ENCODE data around the gene COPZ2.
A peak's percentile ranks its signal among the peaks of the same experiment; 100 is the strongest.

Gene COPZ2

DNA sequence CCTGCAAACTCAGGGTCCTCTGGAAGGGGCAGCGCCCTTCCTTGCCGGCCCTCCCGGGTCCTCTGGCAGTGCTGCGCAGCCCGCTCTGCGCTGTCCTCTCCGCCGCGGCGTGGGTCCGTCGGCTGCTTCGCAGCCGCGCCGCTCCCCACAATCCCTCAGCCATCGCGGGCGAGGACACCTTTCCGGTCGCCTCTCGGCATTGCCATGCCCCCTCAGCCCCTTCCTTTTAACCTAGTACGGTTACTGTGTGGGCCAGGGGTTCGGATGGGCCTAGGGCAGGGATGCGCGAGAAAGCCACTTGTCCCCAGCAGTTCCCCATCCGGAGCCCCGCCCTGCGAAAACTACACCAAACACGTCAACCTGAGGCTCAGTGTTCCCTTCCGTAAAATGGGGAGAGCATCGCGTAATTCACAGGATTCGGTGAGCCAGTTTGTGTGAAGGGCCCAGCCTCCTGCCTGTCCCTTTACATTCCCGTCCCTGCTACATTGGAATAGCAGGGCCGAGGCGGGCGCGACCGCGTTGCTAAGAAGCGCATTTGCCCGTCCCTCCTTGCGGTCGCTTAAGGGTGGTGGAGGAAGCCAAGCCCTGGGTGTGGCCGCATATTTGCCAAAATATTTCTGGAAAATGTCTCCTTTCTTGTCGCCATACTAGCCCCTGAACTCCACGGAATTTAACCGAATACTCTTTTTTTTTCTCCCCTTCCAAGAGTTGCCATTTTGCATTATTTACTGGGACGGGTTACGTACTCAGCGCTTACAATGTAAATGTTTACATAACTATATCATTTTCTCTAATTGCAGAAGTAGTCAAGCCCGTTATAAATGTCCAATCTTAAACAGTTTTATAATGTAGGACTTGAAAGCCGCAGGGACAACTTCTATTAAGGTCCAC lies 13.2 kb downstream of the COPZ2 start (continued):
- TF ChIP-seq, protein P1, sequence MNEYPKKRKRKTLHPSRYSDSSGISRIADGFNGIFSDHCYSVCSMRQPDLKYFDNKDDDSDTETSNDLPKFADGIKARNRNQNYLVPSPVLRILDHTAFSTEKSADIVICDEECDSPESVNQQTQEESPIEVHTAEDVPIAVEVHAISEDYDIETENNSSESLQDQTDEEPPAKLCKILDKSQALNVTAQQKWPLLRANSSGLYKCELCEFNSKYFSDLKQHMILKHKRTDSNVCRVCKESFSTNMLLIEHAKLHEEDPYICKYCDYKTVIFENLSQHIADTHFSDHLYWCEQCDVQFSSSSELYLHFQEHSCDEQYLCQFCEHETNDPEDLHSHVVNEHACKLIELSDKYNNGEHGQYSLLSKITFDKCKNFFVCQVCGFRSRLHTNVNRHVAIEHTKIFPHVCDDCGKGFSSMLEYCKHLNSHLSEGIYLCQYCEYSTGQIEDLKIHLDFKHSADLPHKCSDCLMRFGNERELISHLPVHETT (tag by site-specific recombination; IDR thresholded peaks at IDR 0.05): peak; percentile 84
- TF ChIP-seq ZSCAN16 (tag by site-specific recombination; IDR thresholded peaks at IDR 0.05): no peak
- 0 out of 2 replicates have a peak, but pooled peaks have one; percentile 3 for TF ChIP-seq ZNF677 (tag by site-specific recombination; IDR thresholded peaks at IDR 0.05)
- TF ChIP-seq ZXDB (tag by site-specific recombination; IDR thresholded peaks at IDR 0.05): peak; percentile 52; the same call in 1 of the 2 replicates
- no peak for TF ChIP-seq ZNF423 (tag by site-specific recombination; IDR thresholded peaks at IDR 0.05)
- 0 out of 2 replicates have a peak, but pooled peaks have one; percentile 31 for TF ChIP-seq ZNF768 (tag by site-specific recombination; IDR thresholded peaks at IDR 0.05)
- TF ChIP-seq ZNF623 (tag by site-specific recombination; IDR thresholded peaks at IDR 0.05): peak; percentile 26; the same call in 1 of the 2 replicates
- TF ChIP-seq ZSCAN30 (tag by site-specific recombination; IDR thresholded peaks at IDR 0.05): peak; percentile 88
- TF ChIP-seq ZNF121 (tag by site-specific recombination; IDR thresholded peaks at IDR 0.05): 0 out of 2 replicates have a peak, but pooled peaks have one; percentile 26
- TF ChIP-seq, protein P2, sequence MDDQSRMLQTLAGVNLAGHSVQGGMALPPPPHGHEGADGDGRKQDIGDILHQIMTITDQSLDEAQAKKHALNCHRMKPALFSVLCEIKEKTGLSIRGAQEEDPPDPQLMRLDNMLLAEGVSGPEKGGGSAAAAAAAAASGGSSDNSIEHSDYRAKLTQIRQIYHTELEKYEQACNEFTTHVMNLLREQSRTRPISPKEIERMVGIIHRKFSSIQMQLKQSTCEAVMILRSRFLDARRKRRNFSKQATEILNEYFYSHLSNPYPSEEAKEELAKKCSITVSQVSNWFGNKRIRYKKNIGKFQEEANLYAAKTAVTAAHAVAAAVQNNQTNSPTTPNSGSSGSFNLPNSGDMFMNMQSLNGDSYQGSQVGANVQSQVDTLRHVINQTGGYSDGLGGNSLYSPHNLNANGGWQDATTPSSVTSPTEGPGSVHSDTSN (CRISPR knock-in tag; IDR thresholded peaks at IDR 0.05): no peak
- peak; percentile 53; the same call in 1 of the 2 replicates for TF ChIP-seq ZNF2 (tag by site-specific recombination; IDR thresholded peaks at IDR 0.05)
- peak; percentile 40; the same call in 1 of the 2 replicates for TF ChIP-seq ZNF843 (tag by site-specific recombination; IDR thresholded peaks at IDR 0.05)
- peak; percentile 57; the same call in 1 of the 2 replicates for TF ChIP-seq BCL11A (tag by site-specific recombination; IDR thresholded peaks at IDR 0.05; ENCODE audit: low read depth)
- TF ChIP-seq, protein P3, sequence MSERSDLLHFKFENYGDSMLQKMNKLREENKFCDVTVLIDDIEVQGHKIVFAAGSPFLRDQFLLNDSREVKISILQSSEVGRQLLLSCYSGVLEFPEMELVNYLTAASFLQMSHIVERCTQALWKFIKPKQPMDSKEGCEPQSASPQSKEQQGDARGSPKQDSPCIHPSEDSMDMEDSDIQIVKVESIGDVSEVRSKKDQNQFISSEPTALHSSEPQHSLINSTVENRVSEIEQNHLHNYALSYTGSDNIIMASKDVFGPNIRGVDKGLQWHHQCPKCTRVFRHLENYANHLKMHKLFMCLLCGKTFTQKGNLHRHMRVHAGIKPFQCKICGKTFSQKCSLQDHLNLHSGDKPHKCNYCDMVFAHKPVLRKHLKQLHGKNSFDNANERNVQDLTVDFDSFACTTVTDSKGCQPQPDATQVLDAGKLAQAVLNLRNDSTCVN (tag by site-specific recombination; optimal IDR thresholded peaks at IDR 0.05): peak; percentile 55
- TF ChIP-seq SP2 (tag by site-specific recombination; IDR thresholded peaks at IDR 0.05): peak; percentile 40
- TF ChIP-seq GLIS1 (tag by site-specific recombination; IDR thresholded peaks at IDR 0.05): 0 out of 2 replicates have a peak, but pooled peaks have one; percentile 69
- TF ChIP-seq, protein P4, sequence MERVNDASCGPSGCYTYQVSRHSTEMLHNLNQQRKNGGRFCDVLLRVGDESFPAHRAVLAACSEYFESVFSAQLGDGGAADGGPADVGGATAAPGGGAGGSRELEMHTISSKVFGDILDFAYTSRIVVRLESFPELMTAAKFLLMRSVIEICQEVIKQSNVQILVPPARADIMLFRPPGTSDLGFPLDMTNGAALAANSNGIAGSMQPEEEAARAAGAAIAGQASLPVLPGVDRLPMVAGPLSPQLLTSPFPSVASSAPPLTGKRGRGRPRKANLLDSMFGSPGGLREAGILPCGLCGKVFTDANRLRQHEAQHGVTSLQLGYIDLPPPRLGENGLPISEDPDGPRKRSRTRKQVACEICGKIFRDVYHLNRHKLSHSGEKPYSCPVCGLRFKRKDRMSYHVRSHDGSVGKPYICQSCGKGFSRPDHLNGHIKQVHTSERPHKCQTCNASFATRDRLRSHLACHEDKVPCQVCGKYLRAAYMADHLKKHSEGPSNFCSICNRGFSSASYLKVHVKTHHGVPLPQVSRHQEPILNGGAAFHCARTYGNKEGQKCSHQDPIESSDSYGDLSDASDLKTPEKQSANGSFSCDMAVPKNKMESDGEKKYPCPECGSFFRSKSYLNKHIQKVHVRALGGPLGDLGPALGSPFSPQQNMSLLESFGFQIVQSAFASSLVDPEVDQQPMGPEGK (tag by site-specific recombination; IDR thresholded peaks at IDR 0.05): peak; percentile 8
- TF ChIP-seq, protein P5, sequence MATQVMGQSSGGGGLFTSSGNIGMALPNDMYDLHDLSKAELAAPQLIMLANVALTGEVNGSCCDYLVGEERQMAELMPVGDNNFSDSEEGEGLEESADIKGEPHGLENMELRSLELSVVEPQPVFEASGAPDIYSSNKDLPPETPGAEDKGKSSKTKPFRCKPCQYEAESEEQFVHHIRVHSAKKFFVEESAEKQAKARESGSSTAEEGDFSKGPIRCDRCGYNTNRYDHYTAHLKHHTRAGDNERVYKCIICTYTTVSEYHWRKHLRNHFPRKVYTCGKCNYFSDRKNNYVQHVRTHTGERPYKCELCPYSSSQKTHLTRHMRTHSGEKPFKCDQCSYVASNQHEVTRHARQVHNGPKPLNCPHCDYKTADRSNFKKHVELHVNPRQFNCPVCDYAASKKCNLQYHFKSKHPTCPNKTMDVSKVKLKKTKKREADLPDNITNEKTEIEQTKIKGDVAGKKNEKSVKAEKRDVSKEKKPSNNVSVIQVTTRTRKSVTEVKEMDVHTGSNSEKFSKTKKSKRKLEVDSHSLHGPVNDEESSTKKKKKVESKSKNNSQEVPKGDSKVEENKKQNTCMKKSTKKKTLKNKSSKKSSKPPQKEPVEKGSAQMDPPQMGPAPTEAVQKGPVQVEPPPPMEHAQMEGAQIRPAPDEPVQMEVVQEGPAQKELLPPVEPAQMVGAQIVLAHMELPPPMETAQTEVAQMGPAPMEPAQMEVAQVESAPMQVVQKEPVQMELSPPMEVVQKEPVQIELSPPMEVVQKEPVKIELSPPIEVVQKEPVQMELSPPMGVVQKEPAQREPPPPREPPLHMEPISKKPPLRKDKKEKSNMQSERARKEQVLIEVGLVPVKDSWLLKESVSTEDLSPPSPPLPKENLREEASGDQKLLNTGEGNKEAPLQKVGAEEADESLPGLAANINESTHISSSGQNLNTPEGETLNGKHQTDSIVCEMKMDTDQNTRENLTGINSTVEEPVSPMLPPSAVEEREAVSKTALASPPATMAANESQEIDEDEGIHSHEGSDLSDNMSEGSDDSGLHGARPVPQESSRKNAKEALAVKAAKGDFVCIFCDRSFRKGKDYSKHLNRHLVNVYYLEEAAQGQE (tag by site-specific recombination; IDR thresholded peaks at IDR 0.05): 0 out of 2 replicates have a peak, but pooled peaks have one; percentile 13
- TF ChIP-seq SP7 (tag by site-specific recombination; IDR thresholded peaks at IDR 0.05): peak; percentile 69
- TF ChIP-seq ZNF248 (tag by site-specific recombination; IDR thresholded peaks at IDR 0.05): no peak
